Osteocyte (in vitro differentiated cells): ENCODE results near the gene UGGT2. TPM values are rescaled to one million over a fixed set of nuclear protein-coding genes. Genes with fewer than 3 reads are reported as not detected.
"Not testable (repeated sequence)": the region's sequence is repeated elsewhere in the genome, so short reads cannot be mapped to it uniquely, and the experiment has no call there.

ENCODE experiments used
- DNase-seq: peaks from one replicate; pipeline ENCODE4 v3.0.0; 2021; ENCODE audit warnings: mixed read lengths; ENCODE audit not compliant: unreplicated experiment; ENCODE audit errors: extremely low spot score
- H3K27ac Mint-ChIP-seq: one replicate; pipeline ENCODE4 v1.8.0; 2021; ENCODE audit warnings: mild to moderate bottlenecking, mixed read lengths; ENCODE audit not compliant: unreplicated experiment
- H3K27me3 Mint-ChIP-seq: one replicate; pipeline ENCODE4 v1.8.0; 2021; ENCODE audit warnings: mixed read lengths; ENCODE audit not compliant: unreplicated experiment
- H3K36me3 Mint-ChIP-seq: one replicate; pipeline ENCODE4 v1.8.0; 2021; ENCODE audit warnings: mixed read lengths; ENCODE audit not compliant: unreplicated experiment
- H3K4me1 Mint-ChIP-seq: one replicate; pipeline ENCODE4 v1.8.0; 2021; ENCODE audit warnings: mixed read lengths; ENCODE audit not compliant: unreplicated experiment
- H3K4me3 Mint-ChIP-seq: one replicate; pipeline ENCODE4 v1.8.0; 2021; ENCODE audit warnings: mild to moderate bottlenecking, moderate library complexity, mixed read lengths; ENCODE audit not compliant: unreplicated experiment
- H3K9me3 Mint-ChIP-seq: one replicate; pipeline ENCODE4 v1.8.0; 2021; ENCODE audit warnings: mixed read lengths; ENCODE audit not compliant: unreplicated experiment
- total RNA-seq: library from RNA; stranded (reverse); gene quantifications from 2 replicates; pipeline ENCODE4 v1.2.1, GENCODE V29; 2021
- TF ChIP-seq, protein P1 (sequence below): fragments of 200-600 bp; sonication (generic); IDR thresholded peaks from 2 replicates; pipeline ENCODE4 v1.5.0; 2021; ENCODE audit warnings: antibody characterized with exemption, mild to moderate bottlenecking, moderate library complexity

Gene UGGT2
- total RNA-seq, 1 donor from 2014 or later = 34.1 TPM

DNA sequence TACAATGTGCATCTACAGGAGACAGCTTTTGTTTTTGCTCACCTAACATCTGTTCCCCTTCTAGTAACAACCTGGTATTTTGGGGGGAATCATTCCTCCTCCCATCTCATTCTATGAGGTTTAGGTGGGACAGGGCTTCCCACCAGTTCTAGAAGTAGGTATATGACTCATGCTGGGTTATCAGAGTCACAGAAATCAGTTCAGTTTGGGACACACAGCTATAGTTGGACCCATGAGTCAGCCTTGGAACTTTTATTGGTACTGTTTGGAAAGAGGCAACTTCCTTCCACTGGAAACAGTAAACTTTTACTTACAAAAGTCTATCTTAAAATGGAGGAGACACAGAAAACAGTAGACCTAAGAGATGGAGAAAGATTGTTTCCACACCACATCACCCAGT is 190.8 kb downstream of the UGGT2 start:
- Mint-ChIP-seq H3K4me3 (no peak overlapping the region), H3K27ac (no peak overlapping the region)

DNA sequence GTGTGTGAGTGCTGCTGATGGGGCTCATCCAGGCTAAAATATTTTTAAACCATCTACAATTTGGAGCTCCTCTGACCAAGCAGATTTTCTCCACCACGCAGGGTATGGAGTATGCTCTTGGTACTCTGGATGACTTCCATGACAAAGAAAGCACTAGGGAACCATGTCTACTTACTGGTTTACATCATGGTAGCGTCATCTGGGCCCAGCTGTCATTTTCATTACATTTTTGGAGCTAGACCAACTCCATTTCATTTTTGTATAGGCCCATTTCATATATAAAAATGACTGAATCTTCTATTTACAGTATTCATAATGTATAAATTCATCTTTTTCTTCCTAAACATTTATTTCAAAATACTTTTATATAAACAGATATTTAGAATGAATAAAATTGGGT is 191.9 kb downstream of the UGGT2 start:
- TF ChIP-seq, protein P1, sequence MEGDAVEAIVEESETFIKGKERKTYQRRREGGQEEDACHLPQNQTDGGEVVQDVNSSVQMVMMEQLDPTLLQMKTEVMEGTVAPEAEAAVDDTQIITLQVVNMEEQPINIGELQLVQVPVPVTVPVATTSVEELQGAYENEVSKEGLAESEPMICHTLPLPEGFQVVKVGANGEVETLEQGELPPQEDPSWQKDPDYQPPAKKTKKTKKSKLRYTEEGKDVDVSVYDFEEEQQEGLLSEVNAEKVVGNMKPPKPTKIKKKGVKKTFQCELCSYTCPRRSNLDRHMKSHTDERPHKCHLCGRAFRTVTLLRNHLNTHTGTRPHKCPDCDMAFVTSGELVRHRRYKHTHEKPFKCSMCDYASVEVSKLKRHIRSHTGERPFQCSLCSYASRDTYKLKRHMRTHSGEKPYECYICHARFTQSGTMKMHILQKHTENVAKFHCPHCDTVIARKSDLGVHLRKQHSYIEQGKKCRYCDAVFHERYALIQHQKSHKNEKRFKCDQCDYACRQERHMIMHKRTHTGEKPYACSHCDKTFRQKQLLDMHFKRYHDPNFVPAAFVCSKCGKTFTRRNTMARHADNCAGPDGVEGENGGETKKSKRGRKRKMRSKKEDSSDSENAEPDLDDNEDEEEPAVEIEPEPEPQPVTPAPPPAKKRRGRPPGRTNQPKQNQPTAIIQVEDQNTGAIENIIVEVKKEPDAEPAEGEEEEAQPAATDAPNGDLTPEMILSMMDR = no peak
- H3K9me3 Mint-ChIP-seq = no peaks in the 10 kb centered on the region
- H3K4me1 Mint-ChIP-seq = peaks cover 7% of the 10 kb centered on the region
- DNase-seq = no peak
- no peak overlapping the region for H3K4me3 Mint-ChIP-seq
- no peaks in the 10 kb centered on the region for H3K27me3 Mint-ChIP-seq
- no peak overlapping the region for H3K27ac Mint-ChIP-seq
- H3K36me3 Mint-ChIP-seq = peaks cover 21% of the 10 kb centered on the region

More for the DNA sequence above, 190.8 kb downstream of the UGGT2 start:
- Mint-ChIP-seq H3K4me1 (peaks cover 7% of the 10 kb centered on the region), H3K36me3 (peaks cover 21% of the 10 kb centered on the region), H3K9me3 (no peaks in the 10 kb centered on the region), H3K27me3 (no peaks in the 10 kb centered on the region)
- TF ChIP-seq, protein P1 = no peak
- DNase-seq = no peak

DNA sequence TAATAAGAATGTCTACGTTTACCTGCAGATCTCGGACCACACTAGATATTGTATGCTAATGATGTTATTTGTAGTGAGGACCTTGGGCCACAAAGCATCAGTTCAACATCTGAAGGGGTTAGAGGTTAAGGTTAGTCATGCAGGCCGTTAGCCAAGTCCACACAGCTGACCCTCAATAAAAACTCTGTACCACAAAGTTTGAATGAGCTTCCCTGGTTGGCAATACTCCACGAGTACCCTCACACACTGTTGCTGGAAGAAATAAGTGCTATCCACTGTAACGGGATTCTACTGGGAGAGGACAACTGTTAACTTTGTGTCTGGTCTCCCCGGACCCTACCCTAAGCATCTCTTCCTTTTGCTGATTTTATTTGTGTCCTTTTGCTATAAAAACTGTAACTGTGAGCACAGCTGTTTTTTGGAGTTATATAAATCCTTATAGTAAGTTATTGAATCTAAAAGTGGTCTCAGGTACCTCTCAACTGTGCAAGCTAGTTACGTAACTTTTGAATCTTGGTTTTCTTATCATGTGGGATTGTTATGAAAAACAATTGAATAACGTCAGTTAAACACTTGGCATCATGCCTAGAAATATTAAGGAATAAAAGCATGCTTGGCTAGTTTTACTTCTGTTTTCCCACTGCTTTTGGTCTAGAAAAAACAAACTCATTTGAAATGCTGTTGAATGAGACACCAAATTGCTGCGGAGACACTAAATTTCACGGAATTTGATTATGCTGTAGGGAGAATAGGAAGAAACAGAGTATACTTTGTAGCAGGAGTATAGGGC is 194.7 kb downstream of the UGGT2 start:
- no peaks in the 10 kb centered on the region for H3K27me3 Mint-ChIP-seq
- H3K36me3 Mint-ChIP-seq = peaks cover 12% of the 10 kb centered on the region
- TF ChIP-seq, protein P1 = no peak
- H3K4me1 Mint-ChIP-seq = peaks cover 7% of the 10 kb centered on the region
- no peak overlapping the region for H3K4me3 Mint-ChIP-seq
- H3K9me3 Mint-ChIP-seq = no peaks in the 10 kb centered on the region
- peak overlapping the region; percentile 5 for H3K27ac Mint-ChIP-seq
- no peak for DNase-seq

DNA sequence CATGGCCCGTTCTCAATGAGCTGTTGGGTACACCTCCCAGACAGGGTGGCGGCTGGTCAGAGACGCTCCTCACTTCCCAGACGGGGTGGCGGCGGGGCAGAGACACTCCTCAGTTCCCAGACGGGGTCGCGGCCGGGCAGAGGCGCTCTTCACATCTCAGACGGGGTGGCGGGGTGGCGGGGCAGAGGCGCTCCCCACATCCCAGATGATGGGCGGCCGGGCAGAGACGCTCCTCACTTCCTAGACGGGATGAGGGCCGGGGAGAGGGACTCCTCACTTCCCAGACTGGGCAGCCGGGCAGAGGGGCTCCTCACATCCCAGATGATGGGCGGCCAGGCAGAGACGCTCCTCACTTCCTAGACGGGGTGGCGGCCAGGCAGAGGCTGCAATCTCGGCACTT is 207.5 kb downstream of the UGGT2 start:
- H3K27me3 Mint-ChIP-seq, H3K27ac Mint-ChIP-seq, H3K4me3 Mint-ChIP-seq, H3K4me1 Mint-ChIP-seq, DNase-seq: not testable (repeated sequence)
- H3K9me3 Mint-ChIP-seq = peaks cover 29% of the 10 kb centered on the region
- H3K36me3 Mint-ChIP-seq = peaks cover 38% of the 10 kb centered on the region

DNA sequence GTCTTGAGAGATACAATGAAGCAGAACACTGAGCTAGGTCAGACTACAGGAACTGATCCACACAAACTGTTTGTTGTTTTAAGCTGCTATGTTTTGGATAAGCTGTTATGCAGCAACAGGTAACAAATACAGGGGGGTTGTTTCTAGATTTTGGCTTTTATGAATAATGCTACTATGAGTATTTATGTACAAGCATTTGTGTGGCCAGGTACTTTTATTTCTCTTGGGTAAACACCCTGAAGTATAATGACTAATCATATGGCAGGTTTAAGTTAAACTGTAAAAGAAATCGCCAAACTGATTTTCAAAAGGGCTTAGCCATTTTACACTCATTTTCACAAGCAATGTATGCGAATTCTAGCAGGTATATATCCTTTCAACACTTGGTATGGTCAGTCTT is 210.3 kb downstream of the UGGT2 start:
- DNase-seq = no peak
- TF ChIP-seq, protein P1 = no peak
- Mint-ChIP-seq H3K27me3 (no peaks in the 10 kb centered on the region), H3K27ac (no peak overlapping the region), H3K4me3 (no peak overlapping the region), H3K36me3 (peaks cover 34% of the 10 kb centered on the region), H3K4me1 (no peaks in the 10 kb centered on the region), H3K9me3 (peaks cover 33% of the 10 kb centered on the region)
